ENCODE data around the gene NECAB3.

DNA sequence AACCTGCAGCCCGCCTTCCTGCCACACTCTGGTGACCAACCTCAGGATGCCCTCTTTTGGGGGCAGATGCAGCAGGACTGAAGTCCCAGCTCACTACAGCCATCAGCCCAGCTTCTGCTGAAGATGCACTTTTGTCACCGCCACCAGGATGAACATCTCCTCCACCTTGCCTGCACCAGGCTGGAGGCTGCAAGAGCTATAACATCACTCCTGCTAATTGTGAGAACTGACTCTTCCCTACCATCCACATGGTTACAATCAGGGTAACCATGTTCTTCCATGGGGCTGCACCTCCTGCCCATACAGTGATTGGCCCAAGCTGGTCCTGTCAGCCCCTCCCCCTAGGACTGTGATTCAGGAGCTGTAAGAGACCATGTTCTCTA lies 9.5 kb downstream of the NECAB3 start:
- TF ChIP-seq, protein P1, sequence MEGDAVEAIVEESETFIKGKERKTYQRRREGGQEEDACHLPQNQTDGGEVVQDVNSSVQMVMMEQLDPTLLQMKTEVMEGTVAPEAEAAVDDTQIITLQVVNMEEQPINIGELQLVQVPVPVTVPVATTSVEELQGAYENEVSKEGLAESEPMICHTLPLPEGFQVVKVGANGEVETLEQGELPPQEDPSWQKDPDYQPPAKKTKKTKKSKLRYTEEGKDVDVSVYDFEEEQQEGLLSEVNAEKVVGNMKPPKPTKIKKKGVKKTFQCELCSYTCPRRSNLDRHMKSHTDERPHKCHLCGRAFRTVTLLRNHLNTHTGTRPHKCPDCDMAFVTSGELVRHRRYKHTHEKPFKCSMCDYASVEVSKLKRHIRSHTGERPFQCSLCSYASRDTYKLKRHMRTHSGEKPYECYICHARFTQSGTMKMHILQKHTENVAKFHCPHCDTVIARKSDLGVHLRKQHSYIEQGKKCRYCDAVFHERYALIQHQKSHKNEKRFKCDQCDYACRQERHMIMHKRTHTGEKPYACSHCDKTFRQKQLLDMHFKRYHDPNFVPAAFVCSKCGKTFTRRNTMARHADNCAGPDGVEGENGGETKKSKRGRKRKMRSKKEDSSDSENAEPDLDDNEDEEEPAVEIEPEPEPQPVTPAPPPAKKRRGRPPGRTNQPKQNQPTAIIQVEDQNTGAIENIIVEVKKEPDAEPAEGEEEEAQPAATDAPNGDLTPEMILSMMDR (IDR thresholded peaks at IDR 0.05; ENCODE audit: low read depth, low read length, poor library complexity, severe bottlenecking): no peak
- TF ChIP-seq EZH2phosphoT487 (IDR thresholded peaks at IDR 0.05; ENCODE audit: borderline replicate concordance, low read length): no peak

All from DOHH2 (cell line).